ENCODE results near the gene PCNT.
"Not testable (repeated sequence)": the region's sequence is repeated elsewhere in the genome, so short reads cannot be mapped to it uniquely, and the experiment has no call there.

Gene PCNT

DNA sequence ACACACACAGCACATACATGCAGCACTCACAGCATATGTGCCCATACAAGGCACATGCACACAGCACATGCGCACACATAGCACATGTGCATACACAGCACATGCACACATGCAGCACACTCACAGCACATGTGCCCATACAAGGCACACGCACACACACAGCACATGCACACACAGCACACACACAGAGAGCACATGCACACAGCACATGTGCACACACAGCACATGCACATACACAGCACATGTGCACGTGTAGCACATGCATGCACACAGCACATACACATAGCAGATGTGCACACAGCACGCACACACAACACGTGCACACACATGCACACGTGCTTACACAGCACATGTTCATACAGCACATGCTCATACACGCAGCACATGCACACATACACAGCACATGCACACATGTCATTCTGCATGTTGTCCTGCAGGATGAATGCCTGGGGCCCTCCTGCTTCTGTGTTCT, 48.1 kb downstream of the PCNT start:
- Histone ChIP-seq H3K27me3 (ENCODE audit: insufficient read depth, poor library complexity, severe bottlenecking) (no peaks in the 10 kb centered on the region), H3K27ac (replicated peaks) (no peak overlapping the region)

DNA sequence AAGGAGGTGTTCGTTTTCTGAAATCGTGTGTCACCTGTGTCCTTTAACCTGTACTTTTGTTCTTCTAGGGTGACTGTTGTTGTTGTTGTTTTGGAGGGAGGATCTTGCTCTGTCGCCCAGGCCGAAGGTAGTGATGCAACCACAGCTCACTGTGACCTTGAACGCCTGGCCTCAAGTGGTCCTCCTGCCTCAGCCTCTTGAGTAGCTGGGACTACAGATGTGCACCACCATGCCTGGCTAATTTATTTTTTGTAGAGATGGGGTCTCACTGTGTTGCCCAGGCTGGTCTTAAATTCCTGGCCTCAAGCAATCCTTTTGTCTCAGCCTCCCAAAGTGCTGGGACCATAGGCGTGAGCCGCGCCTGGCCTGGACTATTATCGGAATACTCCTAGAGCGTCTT, 49.0 kb downstream of the PCNT start:
- not testable (repeated sequence) for H3K27me3 ChIP-seq (ENCODE audit: insufficient read depth, poor library complexity, severe bottlenecking)

More for the DNA sequence above, 48.1 kb downstream of the PCNT start:
- H3K4me3 ChIP-seq (replicated peaks; ENCODE audit: insufficient read depth, low read length): no peak overlapping the region
- TF ChIP-seq GABPA (IDR thresholded peaks at IDR 0.05; ENCODE audit: low read depth) (no peak), SPI1 (IDR thresholded peaks at IDR 0.05; ENCODE audit: borderline replicate concordance, low read depth) (no peak), POLR2AphosphoS5 (IDR thresholded peaks at IDR 0.05; ENCODE audit: low read depth) (no peak)
- TF ChIP-seq, protein P1, sequence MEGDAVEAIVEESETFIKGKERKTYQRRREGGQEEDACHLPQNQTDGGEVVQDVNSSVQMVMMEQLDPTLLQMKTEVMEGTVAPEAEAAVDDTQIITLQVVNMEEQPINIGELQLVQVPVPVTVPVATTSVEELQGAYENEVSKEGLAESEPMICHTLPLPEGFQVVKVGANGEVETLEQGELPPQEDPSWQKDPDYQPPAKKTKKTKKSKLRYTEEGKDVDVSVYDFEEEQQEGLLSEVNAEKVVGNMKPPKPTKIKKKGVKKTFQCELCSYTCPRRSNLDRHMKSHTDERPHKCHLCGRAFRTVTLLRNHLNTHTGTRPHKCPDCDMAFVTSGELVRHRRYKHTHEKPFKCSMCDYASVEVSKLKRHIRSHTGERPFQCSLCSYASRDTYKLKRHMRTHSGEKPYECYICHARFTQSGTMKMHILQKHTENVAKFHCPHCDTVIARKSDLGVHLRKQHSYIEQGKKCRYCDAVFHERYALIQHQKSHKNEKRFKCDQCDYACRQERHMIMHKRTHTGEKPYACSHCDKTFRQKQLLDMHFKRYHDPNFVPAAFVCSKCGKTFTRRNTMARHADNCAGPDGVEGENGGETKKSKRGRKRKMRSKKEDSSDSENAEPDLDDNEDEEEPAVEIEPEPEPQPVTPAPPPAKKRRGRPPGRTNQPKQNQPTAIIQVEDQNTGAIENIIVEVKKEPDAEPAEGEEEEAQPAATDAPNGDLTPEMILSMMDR (IDR thresholded peaks at IDR 0.05; ENCODE audit: insufficient read depth, low read length): no peak
- TF ChIP-seq, protein P2, sequence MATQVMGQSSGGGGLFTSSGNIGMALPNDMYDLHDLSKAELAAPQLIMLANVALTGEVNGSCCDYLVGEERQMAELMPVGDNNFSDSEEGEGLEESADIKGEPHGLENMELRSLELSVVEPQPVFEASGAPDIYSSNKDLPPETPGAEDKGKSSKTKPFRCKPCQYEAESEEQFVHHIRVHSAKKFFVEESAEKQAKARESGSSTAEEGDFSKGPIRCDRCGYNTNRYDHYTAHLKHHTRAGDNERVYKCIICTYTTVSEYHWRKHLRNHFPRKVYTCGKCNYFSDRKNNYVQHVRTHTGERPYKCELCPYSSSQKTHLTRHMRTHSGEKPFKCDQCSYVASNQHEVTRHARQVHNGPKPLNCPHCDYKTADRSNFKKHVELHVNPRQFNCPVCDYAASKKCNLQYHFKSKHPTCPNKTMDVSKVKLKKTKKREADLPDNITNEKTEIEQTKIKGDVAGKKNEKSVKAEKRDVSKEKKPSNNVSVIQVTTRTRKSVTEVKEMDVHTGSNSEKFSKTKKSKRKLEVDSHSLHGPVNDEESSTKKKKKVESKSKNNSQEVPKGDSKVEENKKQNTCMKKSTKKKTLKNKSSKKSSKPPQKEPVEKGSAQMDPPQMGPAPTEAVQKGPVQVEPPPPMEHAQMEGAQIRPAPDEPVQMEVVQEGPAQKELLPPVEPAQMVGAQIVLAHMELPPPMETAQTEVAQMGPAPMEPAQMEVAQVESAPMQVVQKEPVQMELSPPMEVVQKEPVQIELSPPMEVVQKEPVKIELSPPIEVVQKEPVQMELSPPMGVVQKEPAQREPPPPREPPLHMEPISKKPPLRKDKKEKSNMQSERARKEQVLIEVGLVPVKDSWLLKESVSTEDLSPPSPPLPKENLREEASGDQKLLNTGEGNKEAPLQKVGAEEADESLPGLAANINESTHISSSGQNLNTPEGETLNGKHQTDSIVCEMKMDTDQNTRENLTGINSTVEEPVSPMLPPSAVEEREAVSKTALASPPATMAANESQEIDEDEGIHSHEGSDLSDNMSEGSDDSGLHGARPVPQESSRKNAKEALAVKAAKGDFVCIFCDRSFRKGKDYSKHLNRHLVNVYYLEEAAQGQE (IDR thresholded peaks at IDR 0.05; ENCODE audit: insufficient replicate concordance, low read depth): no peak
- no peak for DNase-seq (ENCODE audit: low read depth in 1 of 2, low spot score in 1 of 2)

DNA sequence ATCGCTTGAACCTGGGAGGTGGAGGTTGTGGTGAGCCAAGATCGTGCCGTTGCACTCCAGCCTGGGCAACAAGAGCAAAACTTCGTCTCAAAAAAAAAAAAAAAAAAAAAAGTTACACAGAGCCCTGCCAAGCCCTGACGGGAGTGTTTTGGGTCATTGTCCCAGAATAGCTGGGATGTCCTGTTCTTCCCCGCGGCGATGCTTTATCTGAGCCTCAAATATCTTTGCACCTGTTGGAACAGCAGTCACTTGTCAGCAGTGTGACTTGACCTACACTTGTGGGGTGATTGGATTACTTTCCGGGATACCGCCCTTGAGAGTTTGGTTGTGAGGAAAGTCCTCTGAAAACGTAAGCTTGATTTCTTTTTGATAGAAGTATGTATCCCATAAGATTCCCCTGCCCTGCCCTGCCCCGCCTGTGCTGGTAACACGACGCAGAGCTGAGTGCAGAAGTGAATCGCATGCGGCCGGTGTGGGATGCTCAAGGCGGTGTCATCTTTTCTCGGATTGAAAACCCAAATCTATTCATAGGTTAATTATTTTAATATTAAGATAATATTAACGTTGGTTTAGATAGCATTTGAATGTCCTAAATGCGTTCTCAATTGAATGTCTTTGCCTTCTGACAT, 50.9 kb downstream of the PCNT start:
- TF ChIP-seq, protein P1 (IDR thresholded peaks at IDR 0.05; ENCODE audit: insufficient read depth, low read length): no peak
- no peak for TF ChIP-seq POLR2AphosphoS5 (IDR thresholded peaks at IDR 0.05; ENCODE audit: low read depth)
- no peak for TF ChIP-seq SPI1 (IDR thresholded peaks at IDR 0.05; ENCODE audit: borderline replicate concordance, low read depth)
- no peak for TF ChIP-seq GABPA (IDR thresholded peaks at IDR 0.05; ENCODE audit: low read depth)
- TF ChIP-seq, protein P2 (IDR thresholded peaks at IDR 0.05; ENCODE audit: insufficient replicate concordance, low read depth): no peak
- no peak for DNase-seq (ENCODE audit: low read depth in 1 of 2, low spot score in 1 of 2)
- Histone ChIP-seq H3K4me3 (replicated peaks; ENCODE audit: insufficient read depth, low read length) (no peak overlapping the region), H3K27me3 (ENCODE audit: insufficient read depth, poor library complexity, severe bottlenecking) (no peaks in the 10 kb centered on the region), H3K27ac (replicated peaks) (no peak overlapping the region)

More for the DNA sequence above, 49.0 kb downstream of the PCNT start:
- DNase-seq (ENCODE audit: low read depth in 1 of 2, low spot score in 1 of 2); H3K27ac ChIP-seq (replicated peaks); H3K4me3 ChIP-seq (replicated peaks; ENCODE audit: insufficient read depth, low read length): not testable (repeated sequence)

DNA sequence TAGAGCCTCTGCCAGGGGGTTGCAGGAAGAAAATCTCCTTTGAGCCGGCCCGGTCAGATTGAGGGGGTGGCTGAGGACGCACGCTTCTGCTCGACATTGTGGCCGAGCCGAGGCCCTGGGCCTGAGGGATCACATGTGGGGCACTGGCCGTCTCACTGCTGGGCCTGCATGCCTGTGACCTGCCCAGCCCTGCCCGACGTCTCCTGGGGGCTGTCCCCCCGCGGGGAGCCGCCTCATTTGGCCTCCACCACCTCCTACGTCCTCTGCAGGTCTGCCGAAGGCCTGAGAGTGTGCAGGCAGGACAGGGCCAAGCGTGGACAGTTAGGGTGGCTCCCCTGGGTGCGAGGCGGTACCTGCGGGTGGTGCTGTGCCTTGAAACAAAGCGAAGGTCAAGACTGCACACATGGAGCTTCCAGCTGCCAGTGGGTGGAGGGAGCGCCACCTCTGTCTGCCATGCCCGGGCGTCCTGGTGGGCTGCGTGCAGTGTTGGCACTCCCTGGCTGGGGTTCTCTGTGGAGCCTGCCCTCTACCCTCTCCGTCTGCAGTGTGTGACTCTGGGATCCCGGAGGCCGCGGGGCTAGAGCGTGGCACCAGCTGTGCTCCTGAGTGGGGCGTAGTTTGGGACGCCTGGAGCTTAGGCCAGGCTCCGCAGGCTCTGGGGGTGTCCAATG, 51.7 kb downstream of the PCNT start:
- Histone ChIP-seq H3K4me3 (replicated peaks; ENCODE audit: insufficient read depth, low read length) (no peak overlapping the region), H3K27me3 (ENCODE audit: insufficient read depth, poor library complexity, severe bottlenecking) (no peaks in the 10 kb centered on the region), H3K27ac (replicated peaks) (no peak overlapping the region)
- no peak for DNase-seq (ENCODE audit: low read depth in 1 of 2, low spot score in 1 of 2)
- TF ChIP-seq POLR2AphosphoS5 (IDR thresholded peaks at IDR 0.05; ENCODE audit: low read depth) (no peak), GABPA (IDR thresholded peaks at IDR 0.05; ENCODE audit: low read depth) (no peak), SPI1 (IDR thresholded peaks at IDR 0.05; ENCODE audit: borderline replicate concordance, low read depth) (no peak)
- TF ChIP-seq, protein P1 (IDR thresholded peaks at IDR 0.05; ENCODE audit: insufficient read depth, low read length): no peak
- TF ChIP-seq, protein P2 (IDR thresholded peaks at IDR 0.05; ENCODE audit: insufficient replicate concordance, low read depth): no peak
